HG03095 (cell line): ENCODE data around the gene NOS2.

ENCODE experiments used
- ATAC-seq: cut with Tn5 transposase; IDR thresholded peaks from one replicate; pipeline ENCODE4 v1.9.1; 2021; ENCODE audit warnings: moderate library complexity; ENCODE audit not compliant: unreplicated experiment

NOS2 gene

GRCh38 chr17:27821318-27821717, 21.0 kb upstream of the NOS2 start:
- ATAC-seq: no peak

GRCh38 chr17:27819145-27819544, 18.8 kb upstream of the NOS2 start:
- no peak for ATAC-seq

- no peak for ATAC-seq
Observed at GRCh38 chr17:27818401-27819105, 18.2 kb upstream of the NOS2 start.

GRCh38 chr17:27817731-27818130, 17.4 kb upstream of the NOS2 start:
- no peak for ATAC-seq

GRCh38 chr17:27816946-27817345, 16.6 kb upstream of the NOS2 start:
- ATAC-seq: no peak

- no peak for ATAC-seq
Observed at GRCh38 chr17:27811961-27812360, 11.6 kb upstream of the NOS2 start.

- no peak for ATAC-seq
Observed at GRCh38 chr17:27810902-27811557, 10.7 kb upstream of the NOS2 start.

- ATAC-seq: no peak
Observed at GRCh38 chr17:27810211-27810901, 10.0 kb upstream of the NOS2 start.

- ATAC-seq: no peak
Observed at GRCh38 chr17:27809555-27809954, 9.2 kb upstream of the NOS2 start.

- ATAC-seq: no peak
Observed at GRCh38 chr17:27808628-27809027, 8.3 kb upstream of the NOS2 start.

GRCh38 chr17:27807567-27808470, 7.5 kb upstream of the NOS2 start:
- ATAC-seq: peak; percentile 56

- ATAC-seq: peak; percentile 44
Observed at GRCh38 chr17:27805520-27806146, 5.3 kb upstream of the NOS2 start.

- ATAC-seq: no peak
Observed at GRCh38 chr17:27804113-27804512, 3.8 kb upstream of the NOS2 start.

GRCh38 chr17:27802962-27803680, 2.8 kb upstream of the NOS2 start:
- ATAC-seq: no peak

- no peak for ATAC-seq
Observed at GRCh38 chr17:27802033-27802432, 1.7 kb upstream of the NOS2 start.

GRCh38 chr17:27798376-27798775, 2.0 kb downstream of the NOS2 start:
- no peak for ATAC-seq

- ATAC-seq: no peak
Observed at GRCh38 chr17:27797390-27798091, 2.8 kb downstream of the NOS2 start.

GRCh38 chr17:27793906-27794569, 6.3 kb downstream of the NOS2 start:
- no peak for ATAC-seq
